HUDEP-2 (cell line): Measurements from ENCODE around the gene CFAP97D1.

Experiments
- DNase-seq, 76 experiments: peaks; one replicate each; lab custom pipeline; 2025; ENCODE audit not compliant: unreplicated experiment in 76 of 76; lab: John Stamatoyannopoulos, UW

CFAP97D1 gene

GRCh38 chr17:43822570-43823190 is 42.4 kb downstream of the CFAP97D1 start:
- no peak for DNase-seq

- DNase-seq, result no peak
Observed at GRCh38 chr17:43823350-43824084, 43.3 kb downstream of the CFAP97D1 start.

GRCh38 chr17:43825567-43825966 is 45.3 kb downstream of the CFAP97D1 start:
- DNase-seq, result no peak

- no peak for DNase-seq
Observed at GRCh38 chr17:43826206-43826605, 46.0 kb downstream of the CFAP97D1 start.

- DNase-seq, result no peak
Observed at GRCh38 chr17:43827596-43827995, 47.4 kb downstream of the CFAP97D1 start.

- no peak for DNase-seq
Observed at GRCh38 chr17:43829738-43830137, 49.5 kb downstream of the CFAP97D1 start.

GRCh38 chr17:43830510-43831140 is 50.4 kb downstream of the CFAP97D1 start:
- DNase-seq, result no peak

- DNase-seq, result no peak
Observed at GRCh38 chr17:43831633-43832032, 51.4 kb downstream of the CFAP97D1 start.

- peak in 1 of 76 experiments; percentile 4 for DNase-seq
Observed at GRCh38 chr17:43832168-43832975, 52.1 kb downstream of the CFAP97D1 start.

GRCh38 chr17:43832976-43833829 is 53.0 kb downstream of the CFAP97D1 start, which contains the start of gene MPP3:
MPP3 (minus strand) TSS chr17:43833146; CDS start chr17:43831906, 1,240 bp downstream.
- peak in 41 of 76 experiments; percentile 5 to 65 (median 32) for DNase-seq

- DNase-seq, result no peak
Observed at GRCh38 chr17:43834106-43834505, 53.9 kb downstream of the CFAP97D1 start.
